DMS 273 treated with DMSO at 0.1 percent for 48 hours (cell line): ENCODE measurements around the gene PTPRE.
A peak's percentile ranks its signal among the peaks of the same experiment; 100 is the strongest.

Source experiments
- DNase-seq: peaks from one replicate; lab custom pipeline; 2025; lab: John Stamatoyannopoulos, UW

The PTPRE gene

DNA sequence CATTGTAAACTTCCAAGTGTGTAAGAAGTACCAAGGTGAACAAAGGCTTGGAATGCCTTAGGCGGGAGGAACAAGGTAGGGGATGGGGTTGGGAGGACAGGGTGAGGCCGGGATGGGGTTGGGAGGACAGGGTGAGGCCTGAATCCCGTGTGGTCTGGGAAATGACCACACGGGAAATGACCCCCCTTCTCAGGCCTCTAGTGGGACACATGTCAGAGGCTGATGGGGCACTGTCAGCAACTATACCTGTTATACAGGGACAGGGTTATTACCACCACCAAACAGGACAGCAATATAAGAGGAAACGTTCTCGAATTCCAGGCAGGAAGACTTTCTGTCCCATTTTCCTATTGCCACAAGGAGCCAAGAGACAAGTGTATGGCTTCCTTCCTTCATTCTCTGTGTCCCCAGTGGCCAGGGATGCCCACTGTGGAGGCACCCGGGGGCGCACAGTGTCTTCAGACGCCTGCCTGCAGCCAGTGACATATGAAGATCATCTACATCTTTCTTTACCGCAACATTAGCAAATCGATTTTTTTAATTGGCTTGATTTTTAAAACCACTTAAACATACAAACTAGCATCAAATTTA is 218.0 kb downstream of the PTPRE start:
- DNase-seq: no peak

- DNase-seq: no peak
These were observed 218.6 kb downstream of the PTPRE start for GRCh38 chr10:128125416-128125943.

GRCh38 chr10:128125944-128126764 is 219.3 kb downstream of the PTPRE start, which contains the start of gene MKI67:
MKI67 (minus strand) TSS chr10:128126423; CDS start chr10:128125667, 756 bp downstream.
- DNase-seq: peak; percentile 51

DNA sequence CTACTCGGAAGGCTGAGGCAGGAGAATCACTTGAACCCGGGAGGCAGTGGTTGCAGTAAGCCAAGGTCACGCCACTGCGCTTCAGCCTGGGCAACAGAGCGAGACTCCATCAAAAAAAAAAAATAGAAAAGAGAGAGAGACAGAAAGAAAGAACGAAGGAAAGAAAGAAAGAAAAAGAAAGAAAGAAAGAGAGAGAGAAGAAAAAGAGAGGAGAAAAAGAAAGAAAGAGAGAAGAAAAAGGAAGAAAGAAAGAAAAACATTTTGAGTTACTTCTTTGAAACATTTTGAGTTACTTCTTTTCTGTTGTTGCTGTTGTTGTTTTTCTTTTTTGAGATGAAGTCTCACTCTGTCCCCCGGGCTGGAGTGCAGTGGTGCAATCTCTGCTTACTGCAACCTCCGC is 221.7 kb downstream of the PTPRE start:
- no peak for DNase-seq

GRCh38 chr10:128130051-128130450 is 223.1 kb downstream of the PTPRE start:
- no peak for DNase-seq
